GM21423 (cell line): ENCODE data around the gene NDUFA8.
"Not testable (repeated sequence)": the region's sequence is repeated elsewhere in the genome, so short reads cannot be mapped to it uniquely, and the experiment has no call there.

Source experiments
- ATAC-seq: cut with Tn5 transposase; IDR thresholded peaks from one replicate; pipeline ENCODE4 v1.9.1; 2021; ENCODE audit warnings: mild to moderate bottlenecking, moderate library complexity; ENCODE audit not compliant: unreplicated experiment

NDUFA8 gene

GRCh38 chr9:122122468-122122867 is 37.1 kb downstream of the NDUFA8 start:
- ATAC-seq = no peak

DNA sequence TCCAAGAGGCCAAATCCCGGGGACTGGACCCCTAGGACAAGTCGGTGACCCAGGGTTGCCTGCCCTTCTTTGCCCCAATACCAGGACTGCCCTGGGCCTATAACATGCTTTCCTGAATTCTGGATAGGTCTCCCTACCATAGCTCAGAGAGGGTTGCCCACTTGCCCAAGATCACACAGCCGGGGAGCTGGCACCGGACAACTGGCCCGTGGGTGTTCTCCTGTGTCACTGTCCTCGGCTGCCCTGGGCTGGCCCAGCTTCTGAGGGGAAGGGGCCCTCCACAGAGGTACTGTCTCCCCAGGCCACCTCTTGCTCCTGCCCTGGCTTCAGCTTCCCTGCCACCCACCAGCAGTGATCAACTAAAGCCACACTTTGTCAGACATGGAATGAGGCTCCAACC is 37.6 kb downstream of the NDUFA8 start:
- no peak for ATAC-seq

DNA sequence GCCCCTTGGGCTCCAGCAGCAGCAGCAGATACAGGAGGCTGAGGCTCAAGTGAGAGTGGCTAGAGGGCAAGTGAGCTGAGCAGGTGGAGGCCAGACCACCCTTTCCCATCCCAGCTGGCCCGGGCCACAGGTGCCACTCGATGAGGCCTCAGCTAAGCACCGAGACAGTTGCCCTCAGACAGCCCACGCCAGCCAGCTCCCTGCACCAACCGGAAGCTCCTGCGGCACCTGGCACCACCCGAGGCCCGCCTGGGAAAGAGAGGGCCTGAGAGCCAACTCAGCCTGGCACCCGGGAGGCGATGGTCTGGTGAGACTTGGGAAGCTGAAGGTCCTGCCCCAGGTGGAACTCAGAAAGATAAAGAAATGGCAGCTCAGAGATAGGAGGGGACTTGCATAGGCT is 38.2 kb downstream of the NDUFA8 start:
- no peak for ATAC-seq

DNA sequence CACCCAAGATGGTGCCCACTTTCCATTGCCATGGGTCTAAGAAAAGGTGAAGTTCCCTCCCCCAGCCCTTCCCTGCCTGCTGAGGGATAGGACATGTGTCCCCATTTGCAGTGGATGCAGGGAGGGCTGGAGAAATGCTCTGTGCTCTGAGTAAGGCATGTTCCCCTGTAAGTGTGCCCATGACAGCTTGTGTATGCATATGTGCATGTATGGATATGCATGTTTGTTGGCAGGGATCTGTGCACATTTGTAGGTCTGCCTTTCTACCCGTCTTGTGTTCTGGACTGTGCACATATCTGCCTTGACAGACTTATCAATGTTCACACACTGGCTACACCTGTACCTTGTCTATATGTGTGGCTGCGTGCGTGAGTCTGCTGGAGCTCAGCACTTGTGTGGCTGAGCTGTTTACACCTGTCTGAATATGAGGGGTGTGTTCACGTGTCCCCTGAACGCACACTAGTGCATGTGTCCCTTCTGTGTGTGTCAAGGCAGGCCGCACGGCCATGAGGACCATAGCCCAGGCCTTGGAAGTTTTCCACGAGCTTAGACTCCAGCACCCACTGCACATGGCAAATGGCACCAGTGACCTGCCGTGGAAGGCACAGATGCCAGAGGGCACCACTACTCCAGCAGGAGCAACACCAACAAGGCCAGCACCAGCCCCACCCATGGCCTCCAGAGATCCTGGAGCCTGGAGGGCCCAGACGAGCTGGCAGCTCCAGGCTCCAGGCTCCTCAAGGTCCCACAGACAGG is 39.1 kb downstream of the NDUFA8 start:
- no peak for ATAC-seq

- no peak for ATAC-seq
Observed at GRCh38 chr9:122119721-122120120, 39.9 kb downstream of the NDUFA8 start.

- no peak for ATAC-seq
Observed at GRCh38 chr9:122119166-122119521, 40.4 kb downstream of the NDUFA8 start.

- ATAC-seq = no peak
Observed at GRCh38 chr9:122118343-122119165, 41.0 kb downstream of the NDUFA8 start.

- not testable (repeated sequence) for ATAC-seq
Observed at GRCh38 chr9:122117241-122117640, 42.3 kb downstream of the NDUFA8 start.

DNA sequence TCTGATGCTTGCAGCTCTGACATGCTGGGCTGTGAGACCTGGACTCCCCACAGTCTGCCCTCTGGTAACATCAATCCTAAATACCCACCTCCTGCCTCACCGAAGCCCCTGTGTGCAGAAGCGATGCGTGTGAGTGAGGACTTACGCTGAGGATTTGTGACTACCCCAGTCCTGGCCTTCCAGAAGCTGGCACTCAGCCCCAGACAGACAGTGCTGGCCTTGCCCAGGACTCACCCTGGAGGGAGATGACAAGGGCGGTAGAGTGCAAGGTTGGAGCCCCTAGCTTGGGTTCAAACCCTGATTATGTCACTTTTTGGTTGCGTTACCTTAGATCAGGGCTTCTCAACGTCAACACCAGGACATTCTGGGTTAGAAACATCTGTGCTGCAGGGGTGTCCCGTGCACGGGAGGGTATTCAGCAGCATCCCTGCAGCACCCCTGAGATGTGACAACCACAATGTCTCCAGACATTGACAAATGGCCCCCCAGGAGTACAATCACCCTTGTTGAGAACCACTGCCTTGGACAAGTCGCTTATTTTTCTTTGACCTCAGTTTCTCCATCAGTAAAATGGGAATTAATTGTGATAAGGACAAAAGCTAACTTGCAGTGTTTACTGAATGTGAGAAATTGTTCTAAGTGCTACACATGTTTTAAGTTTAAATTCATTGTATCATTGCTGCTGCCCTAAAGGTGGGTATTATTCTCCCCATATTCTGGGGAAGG is 43.0 kb downstream of the NDUFA8 start:
- no peak for ATAC-seq

- no peak for ATAC-seq
Observed at GRCh38 chr9:122116040-122116439, 43.5 kb downstream of the NDUFA8 start.

DNA sequence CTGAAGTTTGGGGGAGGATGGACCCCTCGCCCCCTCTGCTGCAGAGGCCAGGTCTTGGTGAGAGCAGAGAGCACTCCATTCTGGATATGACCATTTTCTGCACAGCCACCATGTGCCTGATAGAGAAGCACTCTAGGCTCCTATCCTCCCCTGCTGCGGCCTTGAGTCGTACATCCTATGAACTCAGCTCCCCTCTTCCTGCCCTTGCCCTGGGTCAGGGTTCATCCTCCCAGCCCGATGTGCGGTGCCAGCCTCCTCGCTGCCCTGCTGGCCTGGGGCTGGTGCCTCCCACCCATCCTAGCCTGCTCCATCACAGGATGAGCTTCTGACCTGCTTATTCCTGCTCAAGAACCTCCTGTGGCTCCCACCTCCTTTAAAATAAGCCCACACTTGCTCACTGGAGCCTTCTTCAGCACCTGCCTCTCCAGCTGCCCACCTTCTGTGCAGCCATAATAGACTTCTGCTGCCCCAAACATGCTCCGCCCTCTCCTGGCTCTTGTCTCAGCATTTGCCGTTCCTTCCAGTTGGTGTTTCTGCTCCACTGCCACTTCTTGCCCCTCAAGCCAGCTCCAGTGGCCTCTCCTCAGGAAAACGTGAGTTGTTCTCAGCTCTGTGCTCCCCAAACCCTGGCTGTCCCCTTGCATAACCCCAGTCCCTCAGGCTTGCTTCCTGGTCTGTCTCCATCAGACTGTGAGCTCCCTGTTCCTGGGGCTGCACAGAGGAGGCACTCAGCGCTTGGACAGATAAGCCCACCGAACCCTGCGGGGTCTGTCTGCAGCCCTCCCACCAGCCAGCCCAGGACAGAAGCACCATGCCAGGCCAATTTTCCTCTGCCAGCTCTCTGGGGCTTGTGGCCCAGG is 44.2 kb downstream of the NDUFA8 start:
- ATAC-seq = no peak

DNA sequence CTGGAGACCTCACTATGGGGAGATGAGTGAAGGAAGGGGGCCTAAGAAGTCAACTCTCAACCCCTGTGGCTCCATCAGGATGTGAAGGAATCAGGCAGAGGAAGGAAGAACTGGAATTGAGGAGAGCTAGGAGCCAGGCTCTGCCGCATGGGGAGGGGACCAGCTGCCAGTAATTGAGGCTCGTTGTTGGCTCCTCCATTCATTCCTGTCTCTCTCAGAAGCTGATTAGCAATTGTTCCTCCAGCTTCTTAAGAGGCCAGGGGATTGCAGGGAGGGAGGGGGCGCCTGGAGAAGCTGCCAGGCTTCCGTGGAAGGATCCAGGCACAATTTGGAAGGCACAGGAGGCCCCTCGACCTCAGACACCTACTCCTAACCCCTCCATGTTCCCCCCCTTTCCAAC is 46.0 kb downstream of the NDUFA8 start:
- ATAC-seq = no peak

GRCh38 chr9:122112238-122112637 is 47.3 kb downstream of the NDUFA8 start:
- ATAC-seq = no peak

GRCh38 chr9:122111413-122112085 is 48.0 kb downstream of the NDUFA8 start:
- no peak for ATAC-seq

- ATAC-seq = no peak
Observed at GRCh38 chr9:122110100-122110833, 49.3 kb downstream of the NDUFA8 start.

DNA sequence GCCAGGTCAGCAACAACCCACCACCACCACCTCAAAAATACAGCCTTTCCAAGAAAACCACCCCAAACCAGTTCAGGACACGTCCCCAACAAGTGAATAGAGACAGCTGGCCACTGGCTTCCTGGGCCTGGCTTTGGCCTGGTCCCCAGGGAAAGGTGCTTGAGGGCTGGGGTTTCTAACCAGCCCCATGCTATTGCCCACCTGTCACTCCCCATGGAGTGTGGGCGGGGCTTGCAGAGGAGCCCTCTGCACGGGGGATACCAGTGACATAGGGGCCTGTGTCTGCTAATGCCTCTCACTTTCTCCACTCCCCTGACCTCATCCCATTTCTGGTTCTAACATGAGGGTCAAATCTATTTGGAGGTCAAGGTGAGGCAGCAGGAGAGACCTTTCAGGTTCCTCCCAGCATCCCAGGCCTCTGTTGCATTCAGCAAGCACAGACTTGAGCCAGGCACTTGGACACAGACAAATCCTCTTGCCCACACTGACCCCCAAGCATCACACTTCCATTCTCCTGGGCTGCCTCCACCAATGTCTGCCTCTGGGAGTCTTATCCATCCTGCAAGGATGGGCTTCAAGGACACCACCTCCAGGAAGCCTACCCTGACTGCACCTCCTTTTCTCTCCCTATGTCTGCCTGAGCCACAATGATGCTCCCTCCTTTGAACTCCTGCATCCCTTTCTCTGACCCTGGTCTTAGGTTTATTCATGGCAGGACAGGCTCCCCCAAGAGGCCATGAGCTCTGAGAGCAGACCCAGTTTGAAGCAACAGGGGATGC is 50.4 kb downstream of the NDUFA8 start:
- no peak for ATAC-seq

DNA sequence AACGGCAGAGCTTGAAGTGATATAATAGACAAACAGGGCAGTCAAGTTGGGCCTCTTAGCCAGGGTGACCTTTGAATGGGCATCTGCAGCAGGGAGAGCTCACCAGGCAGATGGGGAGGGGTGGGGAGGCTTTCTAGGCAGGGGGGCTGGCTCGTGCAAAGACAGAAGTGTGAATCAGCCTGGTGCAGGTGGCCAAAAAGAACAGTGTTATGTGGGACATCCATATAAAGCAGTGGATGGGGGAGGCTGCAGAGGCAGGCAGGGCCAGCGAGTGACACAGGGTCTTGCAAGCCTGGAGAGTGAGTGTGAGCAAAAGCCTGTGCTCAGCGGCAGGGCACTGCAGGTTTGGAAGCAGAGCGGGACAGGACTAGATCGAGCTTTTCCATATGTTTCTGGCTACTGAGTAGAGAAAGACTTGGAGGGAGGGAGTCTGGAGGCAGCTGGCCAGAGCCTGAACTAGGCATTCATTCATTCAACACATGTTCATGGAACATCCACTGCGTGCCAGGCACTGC is 52.2 kb downstream of the NDUFA8 start:
- ATAC-seq = no peak

- no peak for ATAC-seq
Observed at GRCh38 chr9:122106576-122106975, 53.0 kb downstream of the NDUFA8 start.

GRCh38 chr9:122103985-122104384 is 55.6 kb downstream of the NDUFA8 start:
- ATAC-seq = no peak
